Measurements from ENCODE around the gene TNP2.

DNA sequence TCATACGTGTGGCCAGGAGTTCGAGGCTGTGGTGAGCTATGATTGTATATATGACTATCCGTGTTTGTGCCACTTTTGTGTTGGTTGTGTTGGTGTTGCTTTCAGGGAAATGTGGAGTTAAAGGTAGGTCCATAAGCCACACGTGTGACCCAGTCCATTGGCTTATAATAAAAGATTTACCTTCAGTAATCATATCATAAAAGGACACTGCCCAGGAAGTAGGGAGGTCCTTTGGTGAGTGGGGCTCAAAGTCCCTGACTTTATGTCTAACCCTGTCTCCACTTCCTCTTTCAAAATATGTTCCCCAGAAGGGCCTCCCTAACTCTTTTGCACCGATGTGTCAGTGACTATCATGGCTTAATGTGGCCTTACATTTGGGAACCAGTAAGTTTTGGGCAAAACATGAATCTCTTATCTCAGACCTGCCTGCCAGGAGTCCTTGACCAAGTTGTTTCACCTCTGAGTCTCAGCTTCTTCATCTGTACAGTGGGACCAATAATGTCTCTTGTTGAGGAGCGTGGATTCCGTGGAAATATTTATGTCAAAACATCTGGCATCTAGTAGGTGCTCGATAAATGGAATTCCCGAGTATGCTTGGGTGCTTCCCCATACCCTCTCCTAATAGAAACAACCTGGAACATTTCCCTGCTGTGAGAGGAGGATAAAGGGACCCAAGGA, 4.8 kb downstream of the TNP2 start:
- TF ChIP-seq, protein P1, sequence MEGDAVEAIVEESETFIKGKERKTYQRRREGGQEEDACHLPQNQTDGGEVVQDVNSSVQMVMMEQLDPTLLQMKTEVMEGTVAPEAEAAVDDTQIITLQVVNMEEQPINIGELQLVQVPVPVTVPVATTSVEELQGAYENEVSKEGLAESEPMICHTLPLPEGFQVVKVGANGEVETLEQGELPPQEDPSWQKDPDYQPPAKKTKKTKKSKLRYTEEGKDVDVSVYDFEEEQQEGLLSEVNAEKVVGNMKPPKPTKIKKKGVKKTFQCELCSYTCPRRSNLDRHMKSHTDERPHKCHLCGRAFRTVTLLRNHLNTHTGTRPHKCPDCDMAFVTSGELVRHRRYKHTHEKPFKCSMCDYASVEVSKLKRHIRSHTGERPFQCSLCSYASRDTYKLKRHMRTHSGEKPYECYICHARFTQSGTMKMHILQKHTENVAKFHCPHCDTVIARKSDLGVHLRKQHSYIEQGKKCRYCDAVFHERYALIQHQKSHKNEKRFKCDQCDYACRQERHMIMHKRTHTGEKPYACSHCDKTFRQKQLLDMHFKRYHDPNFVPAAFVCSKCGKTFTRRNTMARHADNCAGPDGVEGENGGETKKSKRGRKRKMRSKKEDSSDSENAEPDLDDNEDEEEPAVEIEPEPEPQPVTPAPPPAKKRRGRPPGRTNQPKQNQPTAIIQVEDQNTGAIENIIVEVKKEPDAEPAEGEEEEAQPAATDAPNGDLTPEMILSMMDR (conservative IDR thresholded peaks at IDR 0.05), result no peak
- no peak for TF ChIP-seq ZFX (IDR thresholded peaks at IDR 0.05)
